CD4-positive, alpha-beta T cell (primary cell): ENCODE data around the gene MLIP. TPM values are rescaled to one million over a fixed set of nuclear protein-coding genes. Genes with fewer than 3 reads are reported as not detected.

Experiments
- ATAC-seq: fragments of 200-7000 bp; cut with Tn5 transposase; one replicate; pipeline ENCODE4 v1.10.0; 2022; ENCODE audit warnings: mild to moderate bottlenecking; ENCODE audit not compliant: poor library complexity
- CTCF ChIA-PET: fragments of 350-600 bp; sonication (Branson Sonifier 250); formaldehyde crosslinking; loops from one replicate; lab custom pipeline; 2021; ENCODE audit warnings: antibody characterized with exemption, inconsistent platforms; lab: Charles Lee
- POLR2A ChIA-PET: fragments of 350-600 bp; sonication (Branson Sonifier 250); formaldehyde crosslinking; loops from one replicate; lab custom pipeline; 2021; ENCODE audit warnings: antibody characterized with exemption, inconsistent platforms; lab: Charles Lee
- DNase-seq, 14 experiments: peaks; one replicate each; pipeline ENCODE4 v3.0.0-alpha.2; 2013 to 2020; ENCODE audit warnings: mixed read lengths in 2 of 14
- H3K27ac ChIP-seq, 2 donors: one replicate each; pipeline versions ENCODE4 v1.5.1 to v1.7.0; 2013; ENCODE audit warnings: low read length in 2 of 2, low read depth in 1 of 2, mild to moderate bottlenecking in 1 of 2
- H3K27me3 ChIP-seq, 2 experiments: 1 replicate in 1 of 2; 2 replicates in 1 of 2; pipeline versions ENCODE4 v1.6.1 to v1.7.0; 2013; ENCODE audit warnings: low read length in 2 of 2, control low read depth in 1 of 2, mild to moderate bottlenecking in 1 of 2, moderate library complexity in 1 of 2; ENCODE audit not compliant: insufficient read depth in 2 of 2, control insufficient read depth in 1 of 2
- H3K36me3 ChIP-seq: one replicate; pipeline ENCODE4 v1.6.1; 2013; ENCODE audit warnings: low read length, control low read depth; ENCODE audit not compliant: insufficient read depth
- H3K4me1 ChIP-seq: one replicate; pipeline ENCODE4 v1.6.1; 2013; ENCODE audit warnings: low read length, control low read depth; ENCODE audit not compliant: insufficient read depth
- H3K4me3 ChIP-seq: one replicate; pipeline ENCODE4 v1.5.1; 2013; ENCODE audit warnings: mild to moderate bottlenecking, low read length, moderate library complexity
- H3K9me3 ChIP-seq, 2 experiments: 1 replicate in 1 of 2; 2 replicates in 1 of 2; pipeline versions ENCODE4 v1.6.1 to v1.7.0; 2013; ENCODE audit warnings: low read length in 2 of 2, mild to moderate bottlenecking in 2 of 2, control low read depth in 1 of 2, moderate library complexity in 1 of 2; ENCODE audit not compliant: control insufficient read depth in 1 of 2, insufficient read depth in 1 of 2
- H3K27ac Mint-ChIP-seq: one replicate; pipeline ENCODE4 v1.8.0; 2020; ENCODE audit warnings: mixed read lengths
- H3K27me3 Mint-ChIP-seq: one replicate; pipeline ENCODE4 v1.8.0; 2021; ENCODE audit warnings: mixed read lengths
- H3K36me3 Mint-ChIP-seq: one replicate; pipeline ENCODE4 v1.8.0; 2021; ENCODE audit warnings: low read depth, mixed read lengths
- H3K4me1 Mint-ChIP-seq: one replicate; pipeline ENCODE4 v1.8.0; 2021; ENCODE audit warnings: low read depth, mixed read lengths
- H3K4me3 Mint-ChIP-seq: one replicate; pipeline ENCODE4 v1.8.0; 2020; ENCODE audit warnings: mild to moderate bottlenecking, mixed read lengths
- H3K9me3 Mint-ChIP-seq: one replicate; pipeline ENCODE4 v1.8.0; 2020; ENCODE audit warnings: mixed read lengths
- intact Hi-C, 2 experiments: fragments of 100-400 bp; cut with DNase I in 1 of 2; cut with micrococcal nuclease in 1 of 2; formaldehyde crosslinking; loops; one replicate each; pipeline versions ENCODE4 v1.15.1 to v1.9.0; 2023 to 2025; cut with DNase I, micrococcal nuclease
- total RNA-seq, 174 experiments: library from RNA in 2 of 174; stranded (reverse) in 2 of 174; gene quantifications; one replicate each; pipeline ENCODE4 v1.2.3 and lab custom pipeline; 2021 to 2026
- TF ChIP-seq, protein P1 (sequence below): fragments of 200-600 bp; IDR thresholded peaks from one replicate; pipeline ENCODE4 v1.8.0; 2022; ENCODE audit warnings: antibody characterized with exemption, mild to moderate bottlenecking

The MLIP gene
- total RNA-seq, 2 experiments from 2014 or later, result not detected

DNA sequence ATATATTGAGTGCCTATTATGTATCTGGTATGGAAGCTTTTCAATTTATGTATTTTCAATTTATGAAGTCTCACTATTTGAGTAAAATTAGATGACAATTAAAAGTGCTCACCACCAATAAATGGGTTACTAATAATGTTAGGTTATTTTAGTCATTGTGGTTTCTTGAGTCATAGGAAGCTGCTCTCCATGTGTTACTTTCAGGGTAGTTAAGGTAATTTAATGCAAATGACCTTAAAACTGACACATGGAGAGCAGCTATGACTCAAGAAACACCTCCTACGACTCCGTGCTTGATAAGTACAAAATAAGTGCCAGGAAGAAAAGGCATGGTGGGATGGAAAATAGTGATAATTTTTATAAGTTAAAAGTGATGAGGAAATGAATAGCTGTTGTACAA lies 180.5 kb downstream of the MLIP start:
- ATAC-seq, result no peak
- H3K9me3 Mint-ChIP-seq, result peaks cover 6% of the 10 kb centered on the region
- H3K27ac ChIP-seq, result no peak overlapping the region
- H3K4me1 ChIP-seq, result no peaks in the 10 kb centered on the region
- H3K36me3 ChIP-seq, result no peaks in the 10 kb centered on the region
- H3K27ac Mint-ChIP-seq, result no peak overlapping the region
- TF ChIP-seq, protein P1, sequence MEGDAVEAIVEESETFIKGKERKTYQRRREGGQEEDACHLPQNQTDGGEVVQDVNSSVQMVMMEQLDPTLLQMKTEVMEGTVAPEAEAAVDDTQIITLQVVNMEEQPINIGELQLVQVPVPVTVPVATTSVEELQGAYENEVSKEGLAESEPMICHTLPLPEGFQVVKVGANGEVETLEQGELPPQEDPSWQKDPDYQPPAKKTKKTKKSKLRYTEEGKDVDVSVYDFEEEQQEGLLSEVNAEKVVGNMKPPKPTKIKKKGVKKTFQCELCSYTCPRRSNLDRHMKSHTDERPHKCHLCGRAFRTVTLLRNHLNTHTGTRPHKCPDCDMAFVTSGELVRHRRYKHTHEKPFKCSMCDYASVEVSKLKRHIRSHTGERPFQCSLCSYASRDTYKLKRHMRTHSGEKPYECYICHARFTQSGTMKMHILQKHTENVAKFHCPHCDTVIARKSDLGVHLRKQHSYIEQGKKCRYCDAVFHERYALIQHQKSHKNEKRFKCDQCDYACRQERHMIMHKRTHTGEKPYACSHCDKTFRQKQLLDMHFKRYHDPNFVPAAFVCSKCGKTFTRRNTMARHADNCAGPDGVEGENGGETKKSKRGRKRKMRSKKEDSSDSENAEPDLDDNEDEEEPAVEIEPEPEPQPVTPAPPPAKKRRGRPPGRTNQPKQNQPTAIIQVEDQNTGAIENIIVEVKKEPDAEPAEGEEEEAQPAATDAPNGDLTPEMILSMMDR, result no peak
- H3K36me3 Mint-ChIP-seq, result no peaks in the 10 kb centered on the region
- H3K9me3 ChIP-seq, result peaks cover 0 to 11% of the 10 kb centered on the region in 2 experiments
- POLR2A ChIA-PET, result no interaction called here
- H3K4me3 Mint-ChIP-seq, result no peak overlapping the region
- no peak for DNase-seq
- H3K4me1 Mint-ChIP-seq, result no peaks in the 10 kb centered on the region
- intact Hi-C loops, result no loop called here
- CTCF ChIA-PET, result no interaction called here
- no peaks in the 10 kb centered on the region for H3K27me3 Mint-ChIP-seq
- H3K27me3 ChIP-seq, result no peaks in the 10 kb centered on the region
- no peak overlapping the region for H3K4me3 ChIP-seq

DNA sequence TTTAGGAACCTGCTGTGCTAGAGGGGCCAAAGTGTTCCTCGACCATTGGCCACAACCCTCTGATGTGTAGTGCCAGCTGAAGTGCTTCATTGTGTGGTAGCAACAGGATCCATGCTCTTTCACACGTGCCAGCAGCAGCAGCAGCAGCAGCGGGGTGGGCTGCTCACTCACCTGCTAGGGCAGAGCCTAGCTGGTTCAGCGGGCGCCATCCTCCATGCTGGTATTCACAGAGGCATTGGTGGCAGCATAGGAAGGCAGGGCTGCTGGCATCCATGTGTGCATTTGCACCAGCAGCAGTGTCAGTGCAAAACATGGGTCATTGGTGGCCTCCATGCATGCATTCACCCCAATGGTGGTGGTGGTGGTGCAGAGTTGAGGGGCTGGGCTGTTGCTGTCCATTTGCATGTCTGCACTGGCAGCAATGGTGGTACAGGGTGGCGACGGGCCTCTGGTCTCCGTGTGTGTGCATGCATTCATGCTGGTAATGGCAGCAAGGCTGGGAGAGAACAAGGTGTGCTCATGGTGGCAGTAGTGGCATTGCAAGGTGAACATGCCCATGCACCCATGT lies 183.8 kb downstream of the MLIP start:
- DNase-seq, result no peak
- intact Hi-C loops, result no loop called here

DNA sequence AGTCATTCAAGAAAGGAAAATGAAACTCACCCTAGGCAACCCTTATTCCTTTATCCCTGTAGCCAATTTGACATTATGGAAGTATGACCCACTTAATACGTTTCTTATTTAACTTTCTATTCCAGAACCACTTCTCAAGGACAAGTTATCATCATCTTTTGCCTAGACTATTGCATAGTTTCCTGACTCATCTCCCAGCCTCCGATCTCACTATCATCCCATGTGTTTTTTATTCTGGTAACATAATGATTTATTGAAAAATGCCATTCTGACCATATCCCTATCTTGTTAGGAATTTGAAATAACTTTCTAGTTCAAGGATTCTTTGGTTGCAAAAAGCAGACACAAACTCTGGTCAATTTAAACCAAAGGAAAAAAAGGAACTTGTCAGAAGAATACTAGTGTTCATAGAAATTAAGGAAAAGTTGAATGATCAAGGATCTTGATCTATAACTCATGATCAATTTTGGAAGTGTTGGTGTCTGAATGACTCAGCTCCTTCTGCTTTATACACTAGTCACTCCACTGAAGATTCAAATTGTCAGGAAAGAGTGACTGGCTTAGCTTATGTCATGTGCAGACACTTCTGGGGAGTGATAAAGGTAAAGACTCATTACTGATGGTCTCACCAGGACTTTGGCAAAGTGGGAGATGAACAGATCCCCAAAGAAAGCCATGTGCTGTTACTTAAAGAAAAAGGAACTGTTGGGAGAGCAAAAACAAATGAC lies 188.5 kb downstream of the MLIP start:
- intact Hi-C loops, result no loop called here
- ATAC-seq (no peak), DNase-seq (no peak)
- ChIA-PET POLR2A (no interaction called here), CTCF (no interaction called here)
- no peaks in the 10 kb centered on the region for H3K4me1 Mint-ChIP-seq
- Histone ChIP-seq H3K4me1 (no peaks in the 10 kb centered on the region), H3K4me3 (no peak overlapping the region), H3K9me3 (peaks cover 0 to 11% of the 10 kb centered on the region in 2 experiments), H3K27me3 (no peaks in the 10 kb centered on the region), H3K36me3 (no peaks in the 10 kb centered on the region), H3K27ac (no peak overlapping the region)
- TF ChIP-seq, protein P1, result no peak
- H3K4me3 Mint-ChIP-seq, result no peak overlapping the region
- H3K9me3 Mint-ChIP-seq, result peaks cover 4% of the 10 kb centered on the region
- H3K27me3 Mint-ChIP-seq, result no peaks in the 10 kb centered on the region
- H3K36me3 Mint-ChIP-seq, result no peaks in the 10 kb centered on the region
- H3K27ac Mint-ChIP-seq, result no peak overlapping the region

More for the DNA sequence above, 183.8 kb downstream of the MLIP start:
- no peak overlapping the region for H3K27ac Mint-ChIP-seq
- H3K4me3 Mint-ChIP-seq, result no peak overlapping the region
- POLR2A ChIA-PET, result no interaction called here
- TF ChIP-seq, protein P1, result no peak
- H3K36me3 Mint-ChIP-seq, result no peaks in the 10 kb centered on the region
- Histone ChIP-seq H3K4me1 (no peaks in the 10 kb centered on the region), H3K36me3 (no peaks in the 10 kb centered on the region), H3K27me3 (no peaks in the 10 kb centered on the region), H3K4me3 (no peak overlapping the region), H3K9me3 (peaks cover 0 to 11% of the 10 kb centered on the region in 2 experiments), H3K27ac (no peak overlapping the region)
- H3K9me3 Mint-ChIP-seq, result peaks cover 6% of the 10 kb centered on the region
- H3K4me1 Mint-ChIP-seq, result no peaks in the 10 kb centered on the region
- no peak for ATAC-seq
- no peaks in the 10 kb centered on the region for H3K27me3 Mint-ChIP-seq
- CTCF ChIA-PET, result no interaction called here
